GM12891 (cell line): ENCODE measurements around the gene GLIS2.
"Not testable (repeated sequence)": the region's sequence is repeated elsewhere in the genome, so short reads cannot be mapped to it uniquely, and the experiment has no call there.

ENCODE experiments used
- DNase-seq: peaks from one replicate; pipeline ENCODE4 v3.0.0; 2011; ENCODE audit warnings: low spot score; ENCODE audit not compliant: insufficient read length
- FAIRE-seq: peaks from 2 replicates; lab custom pipeline; 2011; peaks lifted over from hg19 to GRCh38; lab: Jason Lieb, UNC
- PAX5 ChIP-seq: IDR thresholded peaks from 2 replicates; pipeline ENCODE4 v1.6.1; 2011; ENCODE audit warnings: low read length, moderate library complexity, mild to moderate bottlenecking; ENCODE audit not compliant: insufficient read depth, severe bottlenecking
- POLR2A ChIP-seq: IDR thresholded peaks from 2 replicates; pipeline ENCODE4 v1.6.1; 2011; ENCODE audit warnings: low read depth, low read length, control low read depth
- POLR2AphosphoS5 ChIP-seq: IDR thresholded peaks from 2 replicates; pipeline ENCODE4 v1.6.1; 2011; ENCODE audit warnings: low read depth, low read length, control low read depth
- POU2F2 ChIP-seq: IDR thresholded peaks from 2 replicates; pipeline ENCODE4 v1.6.1; 2011; ENCODE audit warnings: low read depth, mild to moderate bottlenecking, control low read depth, low read length, moderate library complexity
- SPI1 ChIP-seq: IDR thresholded peaks from 2 replicates; pipeline ENCODE4 v1.6.1; 2011; ENCODE audit warnings: low read depth, low read length, control low read depth
- TAF1 ChIP-seq: IDR thresholded peaks from 2 replicates; pipeline ENCODE4 v1.6.1; 2011; ENCODE audit warnings: low read depth, low read length, control low read depth

GLIS2 gene

GRCh38 chr16:4333308-4333638 lies 17.4 kb downstream of the GLIS2 start:
- DNase-seq (no peak), FAIRE-seq (no peak)
- TF ChIP-seq POLR2A = no peak

- not testable (repeated sequence) for DNase-seq, FAIRE-seq
These were observed 17.8 kb downstream of the GLIS2 start for GRCh38 chr16:4333714-4334113.

- FAIRE-seq = no peak
- TF ChIP-seq POU2F2 (no peak), POLR2A (no peak), SPI1 (no peak), TAF1 (no peak), POLR2AphosphoS5 (no peak), PAX5 (no peak)
- no peak for DNase-seq
These were observed 19.0 kb downstream of the GLIS2 start for GRCh38 chr16:4334724-4335495.

- FAIRE-seq = no peak
- TF ChIP-seq POLR2A = no peak
- no peak for TF ChIP-seq POLR2AphosphoS5
- no peak for TF ChIP-seq TAF1
- no peak for TF ChIP-seq SPI1
- DNase-seq = no peak
These were observed 21.1 kb downstream of the GLIS2 start for GRCh38 chr16:4336701-4337539.

GRCh38 chr16:4337540-4338088 lies 21.7 kb downstream of the GLIS2 start:
- FAIRE-seq (no peak), DNase-seq (no peak)
- TF ChIP-seq POLR2A = no peak
- no peak for TF ChIP-seq SPI1
- TF ChIP-seq POLR2AphosphoS5 = no peak
- TF ChIP-seq TAF1 = no peak
- no peak for TF ChIP-seq POU2F2
- TF ChIP-seq PAX5 = no peak

- FAIRE-seq = no peak
- TF ChIP-seq POU2F2 (no peak), TAF1 (no peak), POLR2A (no peak), SPI1 (no peak), POLR2AphosphoS5 (no peak), PAX5 (no peak)
- no peak for DNase-seq
These were observed 22.3 kb downstream of the GLIS2 start for GRCh38 chr16:4338125-4338582.

GRCh38 chr16:4338712-4339299 lies 22.9 kb downstream of the GLIS2 start:
- no peak for TF ChIP-seq POU2F2
- TF ChIP-seq POLR2AphosphoS5 = no peak
- TF ChIP-seq POLR2A = no peak
- TF ChIP-seq PAX5 = no peak
- no peak for TF ChIP-seq SPI1
- TF ChIP-seq TAF1 = no peak
- DNase-seq = no peak
- FAIRE-seq = no peak

GRCh38 chr16:4339455-4339854 lies 23.6 kb downstream of the GLIS2 start:
- TF ChIP-seq PAX5 (no peak), POLR2A (no peak), POLR2AphosphoS5 (no peak), TAF1 (no peak), POU2F2 (no peak), SPI1 (no peak)
- FAIRE-seq (no peak), DNase-seq (no peak)

- no peak for DNase-seq
- TF ChIP-seq SPI1 = no peak
- TF ChIP-seq PAX5 = no peak
- no peak for TF ChIP-seq POLR2A
- no peak for TF ChIP-seq POU2F2
- TF ChIP-seq POLR2AphosphoS5 = no peak
- no peak for TF ChIP-seq TAF1
- FAIRE-seq = no peak
These were observed 24.0 kb downstream of the GLIS2 start for GRCh38 chr16:4339909-4340308.

GRCh38 chr16:4340443-4340842 lies 24.6 kb downstream of the GLIS2 start:
- no peak for FAIRE-seq
- DNase-seq = no peak
- TF ChIP-seq POU2F2 (no peak), SPI1 (no peak), POLR2AphosphoS5 (no peak), TAF1 (no peak), POLR2A (no peak), PAX5 (no peak)
